KMS-11 (cell line): Measurements from ENCODE around the gene COPS8.
A peak's percentile ranks its signal among the peaks of the same experiment; 100 is the strongest.

Source experiments
- H2AFZ ChIP-seq: fragments of 200-600 bp; sonication (generic); 2 replicates; pipeline ENCODE4 v1.6.1; 2016; ENCODE audit warnings: antibody characterized with exemption, mixed run types, low read depth
- H3K27ac ChIP-seq: fragments of 200-600 bp; sonication (generic); 2 replicates; pipeline ENCODE4 v1.6.1; 2016; ENCODE audit warnings: mild to moderate bottlenecking, mixed run types
- H3K27me3 ChIP-seq: fragments of 200-600 bp; sonication (generic); 2 replicates; pipeline ENCODE4 v1.6.1; 2017; ENCODE audit warnings: mild to moderate bottlenecking, low read depth, mixed run types, moderate library complexity; ENCODE audit not compliant: insufficient read depth
- H3K36me3 ChIP-seq: fragments of 200-600 bp; sonication (generic); 2 replicates; pipeline ENCODE4 v1.6.1; 2017; ENCODE audit warnings: mild to moderate bottlenecking, mixed run types; ENCODE audit not compliant: insufficient read depth
- H3K4me1 ChIP-seq: fragments of 200-600 bp; sonication (generic); 2 replicates; pipeline ENCODE4 v1.6.1; 2016; ENCODE audit warnings: mild to moderate bottlenecking, low read depth, mixed run types; ENCODE audit not compliant: poor library complexity, severe bottlenecking
- H3K4me2 ChIP-seq: fragments of 200-600 bp; sonication (generic); 2 replicates; pipeline ENCODE4 v1.7.0; 2016; ENCODE audit warnings: mild to moderate bottlenecking, mixed run types
- H3K4me3 ChIP-seq: fragments of 200-600 bp; sonication (generic); IDR thresholded peaks from 2 replicates; pipeline ENCODE4 v1.6.1; 2017; ENCODE audit warnings: low read depth, low read length, mixed read lengths; ENCODE audit not compliant: insufficient read depth
- H3K79me2 ChIP-seq: fragments of 200-600 bp; sonication (generic); 2 replicates; pipeline ENCODE4 v1.6.1; 2016; ENCODE audit warnings: low read depth, mixed run types; ENCODE audit not compliant: insufficient read depth
- H3K9ac ChIP-seq: fragments of 200-600 bp; sonication (generic); 2 replicates; pipeline ENCODE4 v1.6.1; 2016; ENCODE audit warnings: mild to moderate bottlenecking, mixed run types
- H4K20me1 ChIP-seq: fragments of 200-600 bp; sonication (generic); 2 replicates; pipeline ENCODE4 v1.6.1; 2016; ENCODE audit warnings: mild to moderate bottlenecking, mixed run types; ENCODE audit not compliant: insufficient read depth
- TF ChIP-seq, protein P1 (sequence below): fragments of 200-600 bp; sonication (generic); conservative IDR thresholded peaks from 2 replicates; pipeline ENCODE4 v1.6.1; 2017; ENCODE audit warnings: low read depth, mild to moderate bottlenecking, antibody characterized with exemption, low read length, moderate library complexity, mixed read lengths

The COPS8 gene

DNA sequence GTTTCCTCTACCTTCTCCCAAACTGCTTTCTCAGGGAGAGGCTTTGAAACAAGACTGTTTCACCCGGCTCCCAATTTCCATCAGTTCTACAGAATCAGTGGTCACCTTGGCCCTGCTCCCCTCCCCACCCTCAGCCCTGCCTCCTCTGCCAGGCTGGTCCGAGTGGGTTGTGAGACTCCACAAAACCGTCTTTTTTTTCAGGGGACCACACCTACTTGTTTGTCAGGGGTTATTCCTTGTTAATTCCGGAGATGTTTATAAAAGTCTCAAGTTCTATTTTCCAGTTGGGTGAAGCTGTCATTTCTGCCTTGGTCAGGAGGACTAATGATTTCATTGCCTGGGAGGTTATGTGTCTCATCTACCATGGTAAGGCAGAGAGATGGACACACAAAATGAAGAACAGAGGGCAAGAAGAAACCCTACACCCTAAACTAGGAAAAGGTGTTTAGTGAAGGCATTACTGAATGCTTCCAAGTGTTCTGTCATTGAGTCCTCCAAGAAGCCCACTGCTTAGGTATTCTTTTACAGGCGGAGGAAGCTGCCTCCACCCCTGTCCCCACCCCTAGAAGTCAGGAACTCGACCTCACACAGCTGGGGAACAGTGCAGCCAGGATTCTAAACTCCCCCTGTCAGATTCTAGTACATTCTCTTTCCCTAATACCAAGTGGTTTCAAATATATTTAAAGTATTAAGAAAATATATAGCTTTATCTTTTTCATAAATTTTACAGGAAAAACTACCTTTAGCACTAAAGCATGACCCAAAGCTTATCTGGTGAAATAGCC is 46.3 kb downstream of the COPS8 start:
- Histone ChIP-seq H3K27me3 (no peaks in the 10 kb centered on the region), H3K9ac (no peak overlapping the region), H2AFZ (no peak overlapping the region), H3K4me2 (no peak overlapping the region), H3K79me2 (no peaks in the 10 kb centered on the region), H4K20me1 (no peaks in the 10 kb centered on the region), H3K4me1 (no peaks in the 10 kb centered on the region), H3K36me3 (no peaks in the 10 kb centered on the region), H3K27ac (no peak overlapping the region), H3K4me3 (no peak overlapping the region)
- TF ChIP-seq, protein P1, sequence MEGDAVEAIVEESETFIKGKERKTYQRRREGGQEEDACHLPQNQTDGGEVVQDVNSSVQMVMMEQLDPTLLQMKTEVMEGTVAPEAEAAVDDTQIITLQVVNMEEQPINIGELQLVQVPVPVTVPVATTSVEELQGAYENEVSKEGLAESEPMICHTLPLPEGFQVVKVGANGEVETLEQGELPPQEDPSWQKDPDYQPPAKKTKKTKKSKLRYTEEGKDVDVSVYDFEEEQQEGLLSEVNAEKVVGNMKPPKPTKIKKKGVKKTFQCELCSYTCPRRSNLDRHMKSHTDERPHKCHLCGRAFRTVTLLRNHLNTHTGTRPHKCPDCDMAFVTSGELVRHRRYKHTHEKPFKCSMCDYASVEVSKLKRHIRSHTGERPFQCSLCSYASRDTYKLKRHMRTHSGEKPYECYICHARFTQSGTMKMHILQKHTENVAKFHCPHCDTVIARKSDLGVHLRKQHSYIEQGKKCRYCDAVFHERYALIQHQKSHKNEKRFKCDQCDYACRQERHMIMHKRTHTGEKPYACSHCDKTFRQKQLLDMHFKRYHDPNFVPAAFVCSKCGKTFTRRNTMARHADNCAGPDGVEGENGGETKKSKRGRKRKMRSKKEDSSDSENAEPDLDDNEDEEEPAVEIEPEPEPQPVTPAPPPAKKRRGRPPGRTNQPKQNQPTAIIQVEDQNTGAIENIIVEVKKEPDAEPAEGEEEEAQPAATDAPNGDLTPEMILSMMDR, result no peak

DNA sequence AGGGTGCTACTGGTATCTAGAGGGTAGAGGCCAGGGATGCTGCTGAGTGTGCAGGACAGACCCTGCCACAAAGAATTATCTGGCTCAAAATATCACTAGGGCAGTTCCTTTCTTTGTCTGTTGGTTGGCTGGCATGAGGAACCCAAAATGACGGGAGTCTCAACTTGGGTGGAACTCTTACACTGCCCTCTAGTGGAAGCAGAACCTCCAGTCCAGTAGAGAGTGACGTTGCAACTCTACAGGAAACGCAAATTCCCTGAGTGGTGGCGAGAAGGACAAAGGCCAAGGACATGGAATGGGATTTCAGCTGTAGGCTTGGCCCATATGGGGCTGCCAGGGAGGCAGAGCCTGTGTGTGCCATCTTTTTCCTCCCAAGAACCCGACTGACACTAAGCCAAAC is 47.1 kb downstream of the COPS8 start:
- TF ChIP-seq, protein P1, result peak; percentile 45; the same call in 1 of the 2 replicates
- Histone ChIP-seq H4K20me1 (no peaks in the 10 kb centered on the region), H2AFZ (no peak overlapping the region), H3K4me2 (no peak overlapping the region), H3K4me1 (no peaks in the 10 kb centered on the region), H3K79me2 (no peaks in the 10 kb centered on the region), H3K4me3 (no peak overlapping the region), H3K36me3 (no peaks in the 10 kb centered on the region), H3K27me3 (no peaks in the 10 kb centered on the region), H3K27ac (no peak overlapping the region), H3K9ac (no peak overlapping the region)

DNA sequence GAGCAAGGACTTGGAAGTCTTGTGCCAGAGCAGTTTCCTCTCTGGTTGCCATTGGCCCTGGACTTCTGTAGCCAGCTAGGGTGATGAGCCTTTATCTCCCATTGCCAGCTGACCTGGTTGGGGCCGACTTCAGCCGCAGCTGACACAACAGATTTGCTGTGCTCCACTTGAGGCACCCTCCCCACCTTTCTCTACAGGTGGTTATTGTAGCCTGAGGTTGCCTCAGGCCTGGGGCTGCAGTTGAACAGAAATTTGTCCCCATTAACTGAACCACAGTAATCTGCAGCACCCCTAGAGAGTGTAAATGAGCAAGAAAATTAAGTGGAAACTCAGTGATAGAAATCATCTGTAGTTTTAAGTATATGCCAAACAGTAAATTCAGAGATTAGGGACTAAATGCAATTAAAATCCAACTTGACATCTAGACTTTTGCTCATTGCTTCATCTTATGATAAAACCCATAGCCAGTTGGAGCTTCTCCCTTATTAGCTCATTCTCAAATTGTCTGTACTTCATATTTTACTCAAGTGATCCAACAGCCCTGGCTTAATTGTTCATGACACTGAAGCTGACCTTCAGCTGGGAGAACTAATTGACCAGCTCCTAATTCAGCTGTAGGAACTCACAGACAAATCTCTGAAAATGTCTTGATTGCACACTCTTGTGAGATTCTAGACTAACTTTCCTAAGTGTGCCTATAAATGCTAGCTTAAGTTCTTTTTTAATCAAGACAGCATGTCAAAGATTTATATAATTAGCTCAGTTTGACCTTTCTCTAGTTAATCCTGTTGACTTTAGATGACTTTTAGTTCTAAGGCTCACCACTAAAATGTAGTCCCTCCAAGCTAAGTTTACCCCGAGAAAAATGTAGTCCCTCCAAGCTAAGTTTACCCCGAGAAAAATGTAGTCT is 48.9 kb downstream of the COPS8 start:
- H3K9ac ChIP-seq, result no peak overlapping the region
- H3K4me3 ChIP-seq, result no peak overlapping the region
- H3K27ac ChIP-seq, result no peak overlapping the region
- no peaks in the 10 kb centered on the region for H3K27me3 ChIP-seq
- TF ChIP-seq, protein P1, result no peak
- H3K4me1 ChIP-seq, result no peaks in the 10 kb centered on the region
- H4K20me1 ChIP-seq, result no peaks in the 10 kb centered on the region
- no peak overlapping the region for H3K4me2 ChIP-seq
- H2AFZ ChIP-seq, result no peak overlapping the region
- H3K79me2 ChIP-seq, result no peaks in the 10 kb centered on the region
- no peaks in the 10 kb centered on the region for H3K36me3 ChIP-seq

GRCh38 chr2:237136824-237137223 is 51.1 kb downstream of the COPS8 start:
- Histone ChIP-seq H3K4me3 (no peak overlapping the region), H2AFZ (no peak overlapping the region), H3K36me3 (no peaks in the 10 kb centered on the region), H3K27ac (no peak overlapping the region), H3K27me3 (no peaks in the 10 kb centered on the region), H3K4me2 (no peak overlapping the region), H4K20me1 (no peaks in the 10 kb centered on the region), H3K4me1 (no peaks in the 10 kb centered on the region), H3K79me2 (no peaks in the 10 kb centered on the region), H3K9ac (no peak overlapping the region)
- TF ChIP-seq, protein P1, result no peak
